Omental fat pad (tissue), 4 donors: ENCODE results near the gene MAML3. TPM values are rescaled to one million over a fixed set of nuclear protein-coding genes. Genes with fewer than 3 reads are reported as not detected.

Source experiments
- ATAC-seq: fragments of 150-250 bp; one replicate; pipeline ENCODE4 v1.9.1; 2016; ENCODE audit warnings: mild to moderate bottlenecking, moderate library complexity; ENCODE audit not compliant: low FRiP score
- DNase-seq: peaks from one replicate; pipeline ENCODE4 v3.0.0-alpha.2; 2019; ENCODE audit warnings: low spot score
- CTCF ChIP-seq, 3 donors: fragments of 450-650 bp; IDR thresholded peaks; one replicate each; pipeline ENCODE4 v1.5.1; 2016 to 2017; ENCODE audit warnings: antibody characterized with exemption in 3 of 3, mild to moderate bottlenecking in 3 of 3, moderate library complexity in 2 of 3
- total RNA-seq, 4 donors: library from RNA; depleted of rRNA; stranded (reverse); fragments of >200 nt; gene quantifications; one replicate each; pipeline ENCODE4 v1.1.0, GENCODE V29; 2016

The MAML3 gene
- total RNA-seq, 4 donors from 2014 or later: 4.8 to 12.8 (median 11.7) TPM

GRCh38 chr4:140152013-140152703 is 1.8 kb downstream of the MAML3 start:
- ATAC-seq: peak; percentile 52
- no peak for TF ChIP-seq CTCF (IDR thresholded peaks at IDR 0.05)
- DNase-seq: no peak

GRCh38 chr4:140151699-140152012 is 2.3 kb downstream of the MAML3 start:
- peak; percentile 35 for DNase-seq
- TF ChIP-seq CTCF (IDR thresholded peaks at IDR 0.05): no peak
- peak; percentile 50 for ATAC-seq

- ATAC-seq (peak; percentile 70), DNase-seq (peak; percentile 35)
- no peak for TF ChIP-seq CTCF (IDR thresholded peaks at IDR 0.05)
Measured at GRCh38 chr4:140150886-140151698, 2.9 kb downstream of the MAML3 start.

GRCh38 chr4:140150636-140150885 is 3.4 kb downstream of the MAML3 start:
- peak; percentile 53 for ATAC-seq
- DNase-seq: peak; percentile 51
- no peak for TF ChIP-seq CTCF (IDR thresholded peaks at IDR 0.05)

- TF ChIP-seq CTCF (IDR thresholded peaks at IDR 0.05): no peak
- DNase-seq (peak; percentile 48), ATAC-seq (no peak)
Measured at GRCh38 chr4:140149846-140150635, 3.9 kb downstream of the MAML3 start.

- TF ChIP-seq CTCF (IDR thresholded peaks at IDR 0.05): no peak
- no peak for DNase-seq
- no peak for ATAC-seq
Measured at GRCh38 chr4:140144050-140144449, 9.9 kb downstream of the MAML3 start.
